Eye (tissue), 1 donor: ENCODE data around the gene PDE4DIP.
"Not testable (repeated sequence)": the region's sequence is repeated elsewhere in the genome, so short reads cannot be mapped to it uniquely, and the experiment has no call there.

Experiments
- DNase-seq: peaks from one replicate; pipeline ENCODE4 v3.0.0-alpha.2; 2015

PDE4DIP gene

DNA sequence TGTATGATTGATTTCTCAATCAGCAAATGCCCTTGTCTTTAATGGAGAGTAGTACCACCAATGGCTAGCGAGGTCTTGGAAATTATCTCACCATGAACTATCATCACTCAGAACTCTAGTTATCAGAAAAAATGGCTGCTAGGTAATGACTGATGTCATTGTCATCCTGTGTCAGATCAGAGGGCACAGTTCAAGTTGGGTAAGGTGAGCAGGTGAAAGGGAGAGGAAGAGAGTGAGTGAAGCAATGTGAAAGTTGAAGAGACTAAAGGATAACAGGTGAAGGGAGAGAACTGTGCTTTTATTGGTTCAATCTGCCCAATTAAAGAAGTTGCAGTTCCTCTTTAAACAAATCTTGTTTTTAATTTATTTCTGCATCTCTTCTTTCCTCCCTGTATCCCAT is 76.8 kb downstream of the PDE4DIP start:
- DNase-seq, result not testable (repeated sequence)

- not testable (repeated sequence) for DNase-seq
These were observed 79.6 kb downstream of the PDE4DIP start for GRCh38 chr1:148923798-148924197.

GRCh38 chr1:148927645-148928044 is 83.4 kb downstream of the PDE4DIP start:
- not testable (repeated sequence) for DNase-seq

DNA sequence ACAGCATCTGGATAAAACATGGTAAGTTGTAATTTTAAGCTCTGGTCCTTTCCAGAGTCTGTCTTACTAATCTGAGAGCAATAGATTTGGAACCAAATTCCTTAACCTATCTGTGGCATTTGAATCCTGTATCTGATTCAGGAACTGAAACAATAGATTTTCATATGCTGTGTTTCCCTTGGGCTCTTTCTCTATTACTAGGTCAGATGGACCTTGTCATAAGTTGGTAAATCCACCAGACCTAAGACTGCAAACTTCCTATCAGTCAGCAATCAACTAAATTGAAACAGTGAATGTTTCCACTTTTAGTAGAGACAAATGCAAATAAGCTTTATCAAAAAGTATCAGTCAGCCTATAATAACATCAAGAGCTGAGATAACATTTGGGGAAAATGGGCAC is 85.0 kb downstream of the PDE4DIP start:
- DNase-seq, result not testable (repeated sequence)

DNA sequence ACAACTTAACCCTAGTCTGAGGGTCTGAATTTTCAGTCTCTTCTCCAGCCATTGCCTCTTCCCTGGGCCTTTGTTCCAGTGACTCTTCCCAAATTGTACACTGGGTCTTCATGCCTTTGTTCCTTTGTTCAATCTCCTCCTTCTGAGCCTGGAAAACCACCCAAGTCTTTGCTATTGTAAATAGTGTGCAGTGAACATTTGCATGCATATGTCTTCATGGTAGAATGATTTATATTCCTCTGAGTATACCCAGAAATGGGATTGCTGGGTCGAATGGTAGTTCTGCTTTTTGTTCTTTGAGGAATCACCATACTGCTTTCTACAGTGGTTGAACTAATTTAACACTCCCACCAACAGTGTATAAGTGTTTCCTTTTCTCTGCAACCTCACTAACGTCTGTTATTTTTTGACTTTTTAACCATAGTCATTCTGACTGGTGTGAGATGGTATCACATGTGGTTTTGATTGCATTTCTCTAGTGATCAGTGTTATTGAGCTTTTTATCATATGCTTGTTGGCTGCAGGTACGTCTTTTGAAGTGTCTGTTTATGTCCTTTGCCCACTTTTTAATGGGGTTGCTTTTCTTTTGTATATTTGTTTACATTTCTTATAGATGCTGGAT is 91.3 kb downstream of the PDE4DIP start:
- not testable (repeated sequence) for DNase-seq

DNA sequence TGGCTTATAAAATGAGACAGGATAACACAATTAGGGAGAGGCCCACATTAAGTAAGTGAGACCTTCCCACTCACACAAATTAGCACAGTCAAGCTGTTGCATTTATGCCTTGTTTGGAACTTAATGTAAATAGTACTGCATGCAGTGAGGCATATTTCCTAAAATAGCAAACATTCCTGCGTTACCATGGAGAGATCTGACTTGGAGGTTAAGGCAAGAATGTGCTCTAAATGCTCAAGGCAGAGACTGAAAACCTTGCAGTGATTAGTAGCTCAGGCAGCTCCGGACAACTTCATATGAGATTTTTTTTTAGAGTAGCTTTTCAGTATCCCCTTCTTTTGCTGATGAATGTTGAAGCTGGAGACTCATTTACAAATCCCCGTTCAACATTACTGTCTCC is 98.7 kb downstream of the PDE4DIP start:
- DNase-seq, result not testable (repeated sequence)

- DNase-seq, result not testable (repeated sequence)
These were observed 100.9 kb downstream of the PDE4DIP start for GRCh38 chr1:148945130-148945529.

GRCh38 chr1:148948768-148949167 is 104.5 kb downstream of the PDE4DIP start:
- not testable (repeated sequence) for DNase-seq

- DNase-seq, result peak; percentile 86
These were observed 107.4 kb downstream of the PDE4DIP start for GRCh38 chr1:148951336-148952227.

- not testable (repeated sequence) for DNase-seq
These were observed 108.2 kb downstream of the PDE4DIP start for GRCh38 chr1:148952253-148952937.

GRCh38 chr1:148952938-148953616 is 108.8 kb downstream of the PDE4DIP start:
- DNase-seq, result peak; percentile 70

GRCh38 chr1:148953730-148954129 is 109.5 kb downstream of the PDE4DIP start:
- DNase-seq, result peak; percentile 8

DNA sequence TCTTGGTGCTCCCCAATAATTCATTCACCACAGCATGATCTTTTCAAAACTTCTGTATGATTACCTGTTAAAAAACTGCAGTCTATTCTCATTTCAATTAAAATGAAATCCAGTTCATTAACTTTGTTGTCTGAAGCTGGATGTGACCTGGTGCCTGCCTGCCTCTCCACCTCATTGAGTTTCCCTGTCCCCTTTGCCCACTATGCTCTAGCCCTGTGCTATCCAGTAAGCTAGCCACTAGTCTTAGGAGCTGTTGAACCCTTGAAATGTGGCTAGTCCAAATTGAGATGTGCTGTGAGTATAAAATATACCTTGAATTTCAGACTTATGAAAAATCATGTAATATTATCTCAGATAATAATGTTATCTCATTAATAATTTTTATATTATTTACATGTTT is 114.1 kb downstream of the PDE4DIP start:
- DNase-seq, result not testable (repeated sequence)

DNA sequence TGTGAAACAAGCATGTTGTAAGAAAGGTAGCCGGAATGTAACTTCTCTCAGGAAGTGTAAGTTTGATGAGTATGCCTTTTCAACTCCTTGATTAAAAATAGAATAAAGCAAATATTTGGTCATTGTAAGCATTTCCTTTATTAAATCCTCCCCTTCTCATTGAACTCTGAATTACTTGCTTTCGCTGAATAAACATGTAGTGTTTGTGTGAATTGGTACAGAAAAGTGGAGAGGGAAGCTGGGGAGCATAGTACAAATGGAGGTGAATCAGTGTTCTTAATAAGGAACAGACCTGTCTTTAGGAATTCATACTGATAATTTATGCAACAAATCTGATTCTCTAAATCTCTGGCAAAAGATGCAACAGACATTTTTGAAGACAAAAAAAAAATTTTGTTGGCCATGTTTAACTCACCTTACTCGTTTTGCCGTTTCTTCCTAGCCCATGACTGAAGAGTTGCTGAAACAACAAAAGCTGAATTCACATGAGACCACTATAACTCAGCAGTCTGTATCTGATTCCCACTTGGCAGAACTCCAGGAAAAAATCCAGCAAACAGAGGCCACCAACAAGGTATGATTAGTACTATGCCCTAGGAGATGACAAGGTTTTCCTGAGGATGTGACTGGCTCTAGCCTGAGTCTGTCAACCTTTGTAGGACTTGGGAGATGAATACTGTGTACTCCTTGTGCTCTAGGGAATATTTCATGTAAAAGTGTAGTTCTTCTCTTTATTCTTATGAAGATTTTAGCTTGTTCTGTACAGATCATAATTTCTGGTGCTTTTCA is 116.2 kb downstream of the PDE4DIP start:
- DNase-seq, result not testable (repeated sequence)

DNA sequence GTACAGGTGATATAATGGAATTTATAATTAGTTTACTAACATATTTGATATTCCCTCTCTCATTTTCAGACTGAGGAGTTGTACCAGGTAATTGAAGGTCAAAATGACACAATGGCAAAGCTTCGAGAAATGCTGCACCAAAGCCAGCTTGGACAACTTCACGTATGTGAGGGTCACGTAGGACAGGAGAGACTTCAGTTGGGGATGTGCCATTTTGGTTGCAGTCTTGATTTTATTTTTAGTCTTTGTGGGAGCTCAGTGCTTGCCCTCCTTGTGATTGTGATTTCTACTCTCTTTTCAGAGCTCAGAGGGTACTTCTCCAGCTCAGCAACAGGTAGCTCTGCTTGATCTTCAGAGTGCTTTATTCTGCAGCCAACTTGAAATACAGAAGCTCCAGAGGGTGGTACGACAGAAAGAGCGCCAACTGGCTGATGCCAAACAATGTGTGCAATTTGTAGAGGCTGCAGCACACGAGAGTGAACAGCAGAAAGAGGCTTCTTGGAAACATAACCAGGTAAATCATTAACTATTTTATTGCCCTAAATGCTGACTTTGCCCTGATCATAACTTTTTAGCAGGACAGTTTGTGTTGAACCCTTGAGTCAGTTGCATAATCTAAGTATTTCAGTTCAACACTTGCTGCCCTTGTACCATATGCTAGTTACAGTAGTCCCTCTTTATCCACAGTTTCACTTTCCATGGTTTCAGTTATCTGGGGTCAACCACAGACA is 118.1 kb downstream of the PDE4DIP start:
- DNase-seq, result not testable (repeated sequence)

- not testable (repeated sequence) for DNase-seq
These were observed 121.9 kb downstream of the PDE4DIP start for GRCh38 chr1:148966084-148966483.

DNA sequence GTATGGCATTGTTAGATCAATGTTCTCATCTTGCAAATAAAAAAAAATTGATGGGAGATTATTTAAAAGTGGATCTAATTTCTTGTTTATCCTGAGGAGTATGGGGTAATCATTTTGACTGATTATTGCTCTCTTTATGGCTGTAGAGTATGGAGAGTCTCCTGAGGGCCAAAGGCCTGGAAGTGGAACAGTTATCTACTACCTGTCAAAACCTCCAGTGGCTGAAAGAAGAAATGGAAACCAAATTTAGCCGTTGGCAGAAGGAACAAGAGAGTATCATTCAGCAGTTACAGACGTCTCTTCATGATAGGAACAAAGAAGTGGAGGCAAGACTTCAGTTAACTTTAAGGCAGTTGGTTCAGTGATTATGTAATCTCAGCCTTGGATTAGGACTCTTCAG is 123.4 kb downstream of the PDE4DIP start:
- DNase-seq, result not testable (repeated sequence)

GRCh38 chr1:148968682-148969081 is 124.5 kb downstream of the PDE4DIP start:
- DNase-seq, result not testable (repeated sequence)

DNA sequence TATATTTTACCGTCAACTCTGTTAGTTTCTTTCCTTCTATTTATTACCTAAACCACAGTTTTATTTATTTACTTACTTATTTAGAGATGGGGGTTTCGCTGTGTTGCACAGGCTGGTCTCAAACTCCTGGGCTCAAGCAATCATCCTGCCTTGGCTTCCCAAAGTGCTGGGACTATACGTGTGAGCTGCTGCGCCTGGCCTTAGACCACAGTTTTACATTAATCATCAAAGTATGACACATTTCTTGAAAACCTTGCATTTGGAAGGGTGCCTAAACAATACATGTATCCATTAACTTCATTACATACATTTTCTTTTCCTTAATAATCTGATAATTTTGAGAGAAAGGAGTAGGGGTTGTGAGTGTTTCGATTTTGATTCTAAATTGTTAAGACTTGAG is 124.9 kb downstream of the PDE4DIP start:
- not testable (repeated sequence) for DNase-seq

- not testable (repeated sequence) for DNase-seq
These were observed 131.2 kb downstream of the PDE4DIP start for GRCh38 chr1:148975453-148975852.

- not testable (repeated sequence) for DNase-seq
These were observed 131.8 kb downstream of the PDE4DIP start for GRCh38 chr1:148975866-148976537.
